ENCODE results near the gene ACSM5. TPM values are rescaled to one million over a fixed set of nuclear protein-coding genes. Genes with fewer than 3 reads are reported as not detected.

The ACSM5 gene
- polyA plus RNA-seq (ENCODE audit: insufficient read length): 0.66 TPM

- peak; percentile 8 for DNase-seq
Observed at GRCh38 chr16:20409398-20410120, at the start of gene ACSM5. ACSM5 (plus strand) TSS chr16:20409534; CDS start chr16:20411485, 1,951 bp downstream.

GRCh38 chr16:20359997-20360396 is 49.3 kb upstream of the ACSM5 start:
- DNase-seq: no peak

GRCh38 chr16:20363191-20363590 is 46.1 kb upstream of the ACSM5 start:
- no peak for DNase-seq

- DNase-seq: no peak
Observed at GRCh38 chr16:20364051-20364450, 45.3 kb upstream of the ACSM5 start.

- no peak for DNase-seq
Observed at GRCh38 chr16:20369452-20370054, 39.8 kb upstream of the ACSM5 start.

GRCh38 chr16:20372701-20373100 is 36.6 kb upstream of the ACSM5 start:
- DNase-seq: no peak

GRCh38 chr16:20377181-20377580 is 32.2 kb upstream of the ACSM5 start:
- DNase-seq: no peak

- DNase-seq: no peak
Observed at GRCh38 chr16:20380782-20381181, 28.6 kb upstream of the ACSM5 start.

GRCh38 chr16:20382202-20382948 is 27.0 kb upstream of the ACSM5 start:
- DNase-seq: no peak

- DNase-seq: peak; percentile 45
Observed at GRCh38 chr16:20383106-20384029, 26.0 kb upstream of the ACSM5 start.

- peak; percentile 36 for DNase-seq
Observed at GRCh38 chr16:20385844-20386832, 23.2 kb upstream of the ACSM5 start.

- no peak for DNase-seq
Observed at GRCh38 chr16:20387978-20388377, 21.4 kb upstream of the ACSM5 start.

- DNase-seq: no peak
Observed at GRCh38 chr16:20388854-20389253, 20.5 kb upstream of the ACSM5 start.

GRCh38 chr16:20391045-20391444 is 18.3 kb upstream of the ACSM5 start:
- DNase-seq: no peak

GRCh38 chr16:20393801-20394577 is 15.3 kb upstream of the ACSM5 start:
- no peak for DNase-seq

GRCh38 chr16:20395946-20396345 is 13.4 kb upstream of the ACSM5 start:
- no peak for DNase-seq

GRCh38 chr16:20396846-20397467 is 12.4 kb upstream of the ACSM5 start:
- DNase-seq: no peak

GRCh38 chr16:20397468-20398074 is 11.8 kb upstream of the ACSM5 start:
- no peak for DNase-seq

GRCh38 chr16:20398603-20399002 is 10.7 kb upstream of the ACSM5 start:
- DNase-seq: no peak

Data from hindlimb muscle (tissue), 1 donor.